Psoas muscle (tissue), 8 donors: Measurements from ENCODE around the gene SETBP1. TPM values are rescaled to one million over a fixed set of nuclear protein-coding genes. Genes with fewer than 3 reads are reported as not detected.

Experiments
- ATAC-seq, 4 donors: fragments of 200-7000 bp; cut with Tn5 transposase; one replicate each; pipeline ENCODE4 v1.9.1; 2020; ENCODE audit warnings: moderate library complexity in 3 of 4, mild to moderate bottlenecking in 2 of 4
- DNase-seq, 2 donors: peaks; one replicate each; pipeline ENCODE4 v3.0.0-alpha.2; 2020
- H3K27ac ChIP-seq: fragments of 200-600 bp; one replicate; pipeline ENCODE4 v1.8.0; 2022
- H3K27me3 ChIP-seq, 3 donors: fragments of 200-600 bp in 1 of 3; one replicate each; pipeline versions ENCODE4 v1.6.1 to v1.8.0; 2013 to 2022; ENCODE audit warnings: low read length in 2 of 3, mild to moderate bottlenecking in 2 of 3, moderate library complexity in 1 of 3; ENCODE audit not compliant: insufficient read depth in 3 of 3
- H3K36me3 ChIP-seq, 2 donors: fragments of 200-600 bp in 1 of 2; one replicate each; pipeline versions ENCODE4 v1.6.1 to v1.8.0; 2013 to 2022; ENCODE audit warnings: low read depth in 1 of 2, mild to moderate bottlenecking in 1 of 2, moderate library complexity in 1 of 2; ENCODE audit not compliant: insufficient read depth in 1 of 2
- H3K4me1 ChIP-seq: fragments of 200-600 bp; one replicate; pipeline ENCODE4 v1.8.0; 2022
- H3K4me3 ChIP-seq: fragments of 200-600 bp; one replicate; pipeline ENCODE4 v1.8.0; 2022; ENCODE audit warnings: mild to moderate bottlenecking
- H3K9me3 ChIP-seq: fragments of 200-600 bp; one replicate; pipeline ENCODE4 v1.8.0; 2022
- WGBS, 3 donors: extraction: QIAGEN DNeasy Blood & Tissue Kit; methylation state at CpG; one replicate each; pipeline versions ENCODE4 v1.1.6 to v1.1.7; 2013; 5-methylcytosine and 5-hydroxymethylcytosine counted together
- intact Hi-C, 2 donors: fragments of 100-400 bp; cut with DNase I; formaldehyde crosslinking; loops; one replicate each; pipeline versions ENCODE4 v1.11.0 to v1.14.2; 2022
- polyA plus RNA-seq, 3 donors: library from polyadenylated mRNA; stranded (reverse); fragments of 200-250 nt; gene quantifications; one replicate each; pipeline ENCODE4 v1.2.3, GENCODE V29; 2013
- total RNA-seq, 4 donors: library from RNA; stranded (reverse); fragmentation: NEBNext Ultra II Directional in 2 of 4; extraction: Animal tissue kit (Norgen Biotek cat#: 25700) in 2 of 4; gene quantifications; one replicate each; pipeline versions ENCODE4 v1.2.1 to v1.2.4, GENCODE V29; 2021 to 2023
- TF ChIP-seq, protein P1 (sequence below): fragments of 200-600 bp; IDR thresholded peaks from one replicate; pipeline ENCODE4 v1.8.0; 2022; ENCODE audit warnings: antibody characterized with exemption
- donor health status: healthy with polysubstance abuse.
- donor health status: DM: no; HTN: no; CAD: no; lungs with moderate emphysema.
- donor health status: Bipolar disorder and iron deficiency.
- donor health status: healthy.
- donor health status: DM: yes; HTN: yes; CAD: no.
- donor health status: DM: no; HTN: no; CAD: no.
- donor health status: DM: no; HTN: no; CAD: no.
- donor health status: DM: yes; HTN: yes; CAD: no.

Gene SETBP1
- total and polyA plus RNA-seq, 7 donors, result 0.61 to 21.0 (median 10.5) TPM

DNA sequence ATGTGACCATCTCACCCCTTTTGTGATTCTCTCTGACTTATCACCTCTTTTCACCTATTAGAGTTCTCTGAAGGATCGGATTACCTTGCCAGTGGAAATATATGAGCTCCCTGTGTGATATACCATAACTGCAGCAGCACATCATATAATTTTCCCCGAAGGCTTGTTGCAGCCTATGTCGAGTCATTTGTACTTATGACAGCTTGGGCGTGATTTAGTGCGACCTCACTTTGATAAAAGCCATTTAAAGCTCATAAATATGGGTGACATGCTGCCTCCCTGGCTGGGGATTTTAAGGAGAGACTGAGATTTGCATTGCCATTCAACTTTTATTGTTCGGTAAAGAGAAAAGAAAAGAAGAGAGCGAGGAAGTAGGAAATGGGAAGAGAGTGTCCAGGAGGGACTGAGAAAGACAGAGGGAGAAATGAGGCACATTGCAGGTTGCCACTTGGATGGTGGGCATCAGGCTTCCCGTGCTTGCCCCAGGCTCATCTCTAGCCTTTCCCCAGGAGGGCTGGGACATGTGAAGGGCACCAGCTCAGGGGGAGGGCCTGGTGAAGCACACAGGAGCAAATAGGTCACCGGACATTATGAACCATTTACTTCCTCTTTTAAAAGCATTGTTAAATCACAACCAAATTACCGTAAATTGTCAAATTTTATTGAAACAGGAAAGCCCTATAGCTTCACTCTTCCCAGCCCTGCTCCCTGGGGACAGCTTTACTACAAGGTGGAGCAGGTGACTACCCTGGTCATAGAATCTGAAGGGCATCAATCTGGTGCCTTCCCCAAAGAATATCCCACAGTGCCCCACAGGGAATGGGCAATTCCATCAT, 161.3 kb downstream of the SETBP1 start:
- WGBS, 3 donors, result 89 to 91% (median 90%) methylated on average over 10 of the region's 10 CpGs
- no peak overlapping the region for H3K4me3 ChIP-seq
- no peaks in the 10 kb centered on the region for H3K27me3 ChIP-seq
- no peaks in the 10 kb centered on the region for H3K36me3 ChIP-seq
- ATAC-seq (no peak), DNase-seq (no peak)
- peaks cover 62% of the 10 kb centered on the region for H3K4me1 ChIP-seq
- TF ChIP-seq, protein P1, sequence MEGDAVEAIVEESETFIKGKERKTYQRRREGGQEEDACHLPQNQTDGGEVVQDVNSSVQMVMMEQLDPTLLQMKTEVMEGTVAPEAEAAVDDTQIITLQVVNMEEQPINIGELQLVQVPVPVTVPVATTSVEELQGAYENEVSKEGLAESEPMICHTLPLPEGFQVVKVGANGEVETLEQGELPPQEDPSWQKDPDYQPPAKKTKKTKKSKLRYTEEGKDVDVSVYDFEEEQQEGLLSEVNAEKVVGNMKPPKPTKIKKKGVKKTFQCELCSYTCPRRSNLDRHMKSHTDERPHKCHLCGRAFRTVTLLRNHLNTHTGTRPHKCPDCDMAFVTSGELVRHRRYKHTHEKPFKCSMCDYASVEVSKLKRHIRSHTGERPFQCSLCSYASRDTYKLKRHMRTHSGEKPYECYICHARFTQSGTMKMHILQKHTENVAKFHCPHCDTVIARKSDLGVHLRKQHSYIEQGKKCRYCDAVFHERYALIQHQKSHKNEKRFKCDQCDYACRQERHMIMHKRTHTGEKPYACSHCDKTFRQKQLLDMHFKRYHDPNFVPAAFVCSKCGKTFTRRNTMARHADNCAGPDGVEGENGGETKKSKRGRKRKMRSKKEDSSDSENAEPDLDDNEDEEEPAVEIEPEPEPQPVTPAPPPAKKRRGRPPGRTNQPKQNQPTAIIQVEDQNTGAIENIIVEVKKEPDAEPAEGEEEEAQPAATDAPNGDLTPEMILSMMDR, result no peak
- intact Hi-C loops, result no loop called here
- H3K9me3 ChIP-seq, result no peaks in the 10 kb centered on the region
- H3K27ac ChIP-seq, result no peak overlapping the region

DNA sequence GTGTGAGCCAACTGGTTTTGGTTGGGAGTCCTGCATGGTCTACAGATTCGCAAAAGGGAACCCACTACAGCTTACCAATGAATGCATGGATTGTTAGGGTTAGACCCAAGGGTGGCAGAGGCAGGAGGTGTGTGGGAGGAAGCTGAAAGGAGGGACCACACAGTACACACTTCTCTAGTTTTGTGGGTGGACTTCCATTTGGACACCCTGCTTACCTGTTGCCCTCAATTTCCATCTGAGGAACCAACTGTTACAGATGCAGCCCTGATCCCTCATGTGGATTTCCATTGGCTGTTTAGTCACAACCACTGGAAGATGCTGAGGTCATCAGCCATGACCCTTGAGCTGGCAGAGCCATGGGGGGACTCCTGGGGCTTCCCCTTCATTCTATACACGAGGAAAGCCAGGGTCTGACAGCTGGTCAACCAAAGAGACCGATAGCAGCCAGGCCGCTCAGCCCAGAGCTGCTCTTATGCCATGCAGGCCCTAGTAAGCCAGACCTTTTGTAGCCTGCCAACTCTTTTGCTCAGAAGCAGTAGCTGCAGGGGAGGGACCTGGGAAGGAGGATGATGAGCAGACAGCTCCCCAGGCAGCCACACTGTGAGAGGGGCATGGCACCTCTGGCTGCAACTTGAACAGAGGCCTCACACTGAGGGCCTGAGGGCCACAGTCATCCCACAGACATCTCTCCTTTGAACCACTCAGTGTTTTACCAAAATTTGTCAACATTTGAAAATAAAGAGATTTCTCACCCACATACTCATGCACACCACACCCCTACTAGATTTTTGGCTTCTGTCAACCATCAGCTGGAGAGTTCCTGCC, 162.1 kb downstream of the SETBP1 start:
- no peak for DNase-seq
- H3K9me3 ChIP-seq, result no peaks in the 10 kb centered on the region
- TF ChIP-seq, protein P1, result no peak
- intact Hi-C loops, result no loop called here
- ATAC-seq, result no peak
- 63 to 79% (median 67%) methylated on average over 4 of the region's 4 CpGs for WGBS, 3 donors
- H3K4me3 ChIP-seq, result no peak overlapping the region
- H3K36me3 ChIP-seq, result no peaks in the 10 kb centered on the region
- H3K27me3 ChIP-seq, result no peaks in the 10 kb centered on the region
- no peak overlapping the region for H3K27ac ChIP-seq
- peaks cover 58% of the 10 kb centered on the region for H3K4me1 ChIP-seq

DNA sequence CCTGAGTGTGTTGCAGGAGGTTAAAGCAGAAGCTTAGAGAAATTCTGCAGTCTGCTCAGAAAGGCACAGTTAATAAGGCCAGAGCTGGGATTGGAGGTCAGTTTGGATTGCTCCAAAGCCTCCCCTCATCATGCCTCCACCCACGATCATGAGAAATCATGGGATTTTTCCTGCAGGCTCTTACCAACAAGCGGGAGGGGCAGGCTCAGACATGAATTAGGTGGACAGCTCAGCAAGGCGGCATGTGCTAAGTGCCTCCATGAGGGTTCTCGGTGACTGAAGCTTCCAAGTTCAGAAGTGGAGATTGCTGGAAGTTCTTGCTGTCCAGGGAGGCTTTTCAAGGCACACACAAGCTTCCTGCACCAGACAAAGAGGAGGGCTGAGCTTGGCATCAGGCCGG, 163.8 kb downstream of the SETBP1 start:
- H3K4me3 ChIP-seq, result no peak overlapping the region
- TF ChIP-seq, protein P1, result no peak
- no peaks in the 10 kb centered on the region for H3K27me3 ChIP-seq
- H3K9me3 ChIP-seq, result no peaks in the 10 kb centered on the region
- H3K27ac ChIP-seq, result no peak overlapping the region
- ATAC-seq (peak in 1 of 4 donors; percentile 24), DNase-seq (no peak)
- 68 to 85% (median 80%) methylated on average over 5 of the region's 5 CpGs for WGBS, 3 donors
- H3K4me1 ChIP-seq, result peaks cover 44% of the 10 kb centered on the region
- no peaks in the 10 kb centered on the region for H3K36me3 ChIP-seq
- intact Hi-C loops, result no loop called here

DNA sequence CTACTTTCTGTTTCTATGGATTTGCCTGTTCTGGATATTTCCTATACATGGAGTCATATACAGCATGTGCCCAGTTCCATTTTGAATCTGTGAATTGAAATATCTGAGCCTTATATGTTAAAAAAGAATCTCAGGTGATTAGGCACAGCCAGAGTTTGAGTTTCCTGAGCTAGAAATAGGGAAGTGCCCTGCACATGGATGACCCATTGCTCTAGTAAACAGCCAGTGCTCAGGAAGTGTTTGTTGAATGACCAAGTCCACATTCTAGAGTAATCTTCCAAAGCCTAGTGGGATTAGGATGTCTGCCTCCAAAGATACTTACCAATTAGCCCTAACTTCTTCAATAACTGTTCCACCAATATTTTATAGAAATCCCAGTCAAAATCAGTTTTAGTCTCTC, 165.8 kb downstream of the SETBP1 start:
- no peak for ATAC-seq
- TF ChIP-seq, protein P1, result no peak
- H3K4me1 ChIP-seq, result peaks cover 27% of the 10 kb centered on the region
- no peaks in the 10 kb centered on the region for H3K9me3 ChIP-seq
- intact Hi-C loops, result no loop called here
- no peak overlapping the region for H3K4me3 ChIP-seq
- no peak overlapping the region for H3K27ac ChIP-seq
- H3K36me3 ChIP-seq, result no peaks in the 10 kb centered on the region
- DNase-seq, result no peak
- H3K27me3 ChIP-seq, result no peaks in the 10 kb centered on the region
